GM12873 (cell line): ENCODE measurements around the gene PER2.
A peak's percentile ranks its signal among the peaks of the same experiment; 100 is the strongest.

ENCODE experiments used
- CTCF ChIP-seq: IDR thresholded peaks from 2 replicates; pipeline ENCODE4 v1.5.1; 2012; ENCODE audit warnings: low read depth, mild to moderate bottlenecking, moderate library complexity, low read length, control low read depth; ENCODE audit not compliant: insufficient read depth; ENCODE audit errors: missing control alignments

PER2 gene

GRCh38 chr2:238259061-238260020 lies 29.1 kb downstream of the PER2 start:
- peak; percentile 22 for TF ChIP-seq CTCF

- TF ChIP-seq CTCF: no peak
Measured at GRCh38 chr2:238257786-238258700, 30.4 kb downstream of the PER2 start.

GRCh38 chr2:238256594-238257104 lies 31.8 kb downstream of the PER2 start:
- TF ChIP-seq CTCF: peak; percentile 76

- TF ChIP-seq CTCF: no peak
Measured at GRCh38 chr2:238256111-238256510, 32.3 kb downstream of the PER2 start.

GRCh38 chr2:238255636-238256035 lies 32.8 kb downstream of the PER2 start:
- no peak for TF ChIP-seq CTCF

- TF ChIP-seq CTCF: no peak
Measured at GRCh38 chr2:238255151-238255551, 33.3 kb downstream of the PER2 start.
